Lower leg skin (tissue), 4 donors: ENCODE results near the gene ERGIC3. TPM values are rescaled to one million over a fixed set of nuclear protein-coding genes. Genes with fewer than 3 reads are reported as not detected.

Source experiments
- DNase-seq, 2 donors: peaks; one replicate each; pipeline ENCODE4 v3.0.0-alpha.2; 2019; ENCODE audit warnings: low spot score in 2 of 2
- H3K4me3 ChIP-seq: fragments of 200-600 bp; sonication (generic); 2 replicates; pipeline ENCODE4 v1.5.1; 2017; ENCODE audit warnings: mild to moderate bottlenecking, low read depth; ENCODE audit not compliant: poor library complexity, severe bottlenecking
- POLR2A ChIP-seq, 2 donors: fragments of 450-650 bp; IDR thresholded peaks; one replicate each; pipeline ENCODE4 v1.6.1; 2016 to 2017; ENCODE audit warnings: antibody characterized with exemption in 2 of 2, mild to moderate bottlenecking in 1 of 2, moderate library complexity in 1 of 2
- WGBS, 2 donors: methylation state at CpG; one replicate each; pipeline ENCODE4 v1.1.5; 2018; 5-methylcytosine and 5-hydroxymethylcytosine counted together
- intact Hi-C: fragments of 100-400 bp; cut with DNase I; formaldehyde crosslinking; loops from one replicate; pipeline ENCODE4 v1.15.0; 2023; ENCODE audit warnings: low total_unique reads
- total RNA-seq, 4 donors: library from RNA; depleted of rRNA; stranded (reverse); fragments of >200 nt; gene quantifications; one replicate each; pipeline ENCODE4 v1.1.0, GENCODE V29; 2016
- TF ChIP-seq, protein P1 (sequence below), 3 donors: fragments of 450-650 bp; IDR thresholded peaks; one replicate each; pipeline ENCODE4 v1.5.1; 2016; ENCODE audit warnings: antibody characterized with exemption in 3 of 3, mild to moderate bottlenecking in 3 of 3, moderate library complexity in 2 of 3

Gene ERGIC3
- total RNA-seq, result 100 to 1,000 TPM; 148 to 222 (median 201) TPM

- intact Hi-C loops, result no loop called here
- WGBS, 2 donors, result 6 to 8% methylated on average over 44 to 47 of the region's 57 CpGs
These were observed at the start of gene ERGIC3 for GRCh38 chr20:35541783-35542662. Gene ERGIC3, plus strand, starts transcription at chr20:35542078. Its CDS starts 20 bp downstream, at chr20:35542098.

GRCh38 chr20:35492352-35492751 is 49.5 kb upstream of the ERGIC3 start:
- no peak overlapping the region for H3K4me3 ChIP-seq
- no peak for DNase-seq
- 96 to 97% methylated on average over 6 of the region's 6 CpGs for WGBS, 2 donors
- TF ChIP-seq, protein P1, sequence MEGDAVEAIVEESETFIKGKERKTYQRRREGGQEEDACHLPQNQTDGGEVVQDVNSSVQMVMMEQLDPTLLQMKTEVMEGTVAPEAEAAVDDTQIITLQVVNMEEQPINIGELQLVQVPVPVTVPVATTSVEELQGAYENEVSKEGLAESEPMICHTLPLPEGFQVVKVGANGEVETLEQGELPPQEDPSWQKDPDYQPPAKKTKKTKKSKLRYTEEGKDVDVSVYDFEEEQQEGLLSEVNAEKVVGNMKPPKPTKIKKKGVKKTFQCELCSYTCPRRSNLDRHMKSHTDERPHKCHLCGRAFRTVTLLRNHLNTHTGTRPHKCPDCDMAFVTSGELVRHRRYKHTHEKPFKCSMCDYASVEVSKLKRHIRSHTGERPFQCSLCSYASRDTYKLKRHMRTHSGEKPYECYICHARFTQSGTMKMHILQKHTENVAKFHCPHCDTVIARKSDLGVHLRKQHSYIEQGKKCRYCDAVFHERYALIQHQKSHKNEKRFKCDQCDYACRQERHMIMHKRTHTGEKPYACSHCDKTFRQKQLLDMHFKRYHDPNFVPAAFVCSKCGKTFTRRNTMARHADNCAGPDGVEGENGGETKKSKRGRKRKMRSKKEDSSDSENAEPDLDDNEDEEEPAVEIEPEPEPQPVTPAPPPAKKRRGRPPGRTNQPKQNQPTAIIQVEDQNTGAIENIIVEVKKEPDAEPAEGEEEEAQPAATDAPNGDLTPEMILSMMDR (IDR thresholded peaks at IDR 0.05), result no peak
- no peak for TF ChIP-seq POLR2A (IDR thresholded peaks at IDR 0.05)
- intact Hi-C loops, result no loop called here

More at GRCh38 chr20:35541783-35542662, at the start of gene ERGIC3:
- peak; percentile 96 to 99 for DNase-seq
- TF ChIP-seq, protein P1 (IDR thresholded peaks at IDR 0.05), result no peak
- TF ChIP-seq POLR2A (IDR thresholded peaks at IDR 0.05), result no peak
- peak within 1 kb of the TSS; percentile 79 for H3K4me3 ChIP-seq

DNA sequence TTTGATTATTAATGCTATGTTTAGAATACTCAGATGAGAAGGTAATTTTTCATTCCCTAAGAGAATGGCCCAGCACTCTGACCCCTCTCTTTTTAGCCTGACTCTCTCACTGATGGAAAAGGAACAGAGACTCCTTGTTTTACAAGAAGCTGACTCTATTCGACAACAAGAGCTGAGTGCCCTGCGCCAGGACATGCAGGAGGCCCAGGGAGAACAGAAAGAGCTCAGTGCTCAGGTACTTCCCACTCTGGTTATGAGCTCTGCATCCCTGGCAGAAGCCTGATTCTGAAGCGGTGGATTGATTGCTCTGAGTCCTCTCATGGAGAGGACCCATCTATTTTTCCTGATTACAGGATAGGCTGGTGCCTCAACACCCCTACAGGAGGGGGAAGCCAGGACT is 45.4 kb upstream of the ERGIC3 start:
- 93 to 98% methylated on average over 3 of the region's 3 CpGs for WGBS, 2 donors
- H3K4me3 ChIP-seq, result no peak overlapping the region
- intact Hi-C loops, result no loop called here
- no peak for DNase-seq
- TF ChIP-seq, protein P1 (IDR thresholded peaks at IDR 0.05), result no peak
- no peak for TF ChIP-seq POLR2A (IDR thresholded peaks at IDR 0.05)

GRCh38 chr20:35497320-35497719 is 44.6 kb upstream of the ERGIC3 start:
- TF ChIP-seq, protein P1 (IDR thresholded peaks at IDR 0.05), result no peak
- no peak for TF ChIP-seq POLR2A (IDR thresholded peaks at IDR 0.05)
- WGBS, 2 donors, result 92 to 93% methylated on average over 5 of the region's 5 CpGs
- no peak for DNase-seq
- intact Hi-C loops, result no loop called here
- H3K4me3 ChIP-seq, result no peak overlapping the region

DNA sequence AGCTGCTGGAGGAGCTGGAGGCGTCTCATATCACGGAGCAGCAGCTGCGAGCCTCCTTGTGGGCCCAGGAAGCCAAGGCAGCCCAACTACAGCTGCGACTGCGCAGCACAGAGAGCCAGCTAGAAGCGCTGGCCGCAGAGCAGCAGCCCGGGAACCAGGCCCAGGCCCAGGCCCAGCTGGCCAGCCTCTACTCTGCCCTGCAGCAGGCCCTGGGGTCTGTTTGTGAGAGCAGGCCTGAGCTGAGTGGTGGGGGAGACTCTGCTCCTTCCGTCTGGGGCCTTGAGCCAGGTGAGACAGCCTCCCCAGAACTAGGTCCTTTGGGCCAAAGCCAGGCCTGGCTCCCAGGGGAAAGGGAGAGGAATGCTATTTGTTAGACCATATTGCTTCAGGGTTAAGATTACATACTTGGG is 44.1 kb upstream of the ERGIC3 start:
- WGBS, 2 donors, result 84 to 90% methylated on average over 7 to 8 of the region's 9 CpGs
- TF ChIP-seq, protein P1 (IDR thresholded peaks at IDR 0.05), result no peak
- TF ChIP-seq POLR2A (IDR thresholded peaks at IDR 0.05), result no peak
- intact Hi-C loops, result no loop called here
- no peak for DNase-seq
- no peak overlapping the region for H3K4me3 ChIP-seq
